CD4-positive, alpha-beta T cell treated with Interleukin-17A for 4 hours (primary cell): ENCODE results near the gene C3.
"Not testable (repeated sequence)": the region's sequence is repeated elsewhere in the genome, so short reads cannot be mapped to it uniquely, and the experiment has no call there.

ENCODE experiments used
- DNase-seq: peaks from one replicate; pipeline ENCODE4 v3.0.0-alpha.2; 2020; ENCODE audit warnings: mixed read lengths

C3 gene

DNA sequence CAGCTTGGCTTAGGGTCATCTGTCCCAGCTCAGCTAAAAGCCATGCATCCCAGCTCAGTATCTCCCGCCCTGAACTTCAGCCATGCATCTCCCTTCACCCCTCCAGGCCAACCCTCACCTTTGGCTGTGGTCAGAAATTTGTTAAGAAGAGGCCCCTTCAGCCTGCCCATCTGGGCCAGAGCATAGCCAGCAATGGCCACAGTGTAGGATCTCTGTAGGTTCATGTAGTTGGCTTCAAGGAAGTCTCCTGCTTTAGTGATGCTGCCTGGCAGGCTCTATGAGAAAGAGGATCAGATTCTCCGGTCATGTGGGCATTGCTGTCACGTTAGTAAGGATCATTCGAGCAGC lies 33.8 kb downstream of the C3 start:
- no peak for DNase-seq

DNA sequence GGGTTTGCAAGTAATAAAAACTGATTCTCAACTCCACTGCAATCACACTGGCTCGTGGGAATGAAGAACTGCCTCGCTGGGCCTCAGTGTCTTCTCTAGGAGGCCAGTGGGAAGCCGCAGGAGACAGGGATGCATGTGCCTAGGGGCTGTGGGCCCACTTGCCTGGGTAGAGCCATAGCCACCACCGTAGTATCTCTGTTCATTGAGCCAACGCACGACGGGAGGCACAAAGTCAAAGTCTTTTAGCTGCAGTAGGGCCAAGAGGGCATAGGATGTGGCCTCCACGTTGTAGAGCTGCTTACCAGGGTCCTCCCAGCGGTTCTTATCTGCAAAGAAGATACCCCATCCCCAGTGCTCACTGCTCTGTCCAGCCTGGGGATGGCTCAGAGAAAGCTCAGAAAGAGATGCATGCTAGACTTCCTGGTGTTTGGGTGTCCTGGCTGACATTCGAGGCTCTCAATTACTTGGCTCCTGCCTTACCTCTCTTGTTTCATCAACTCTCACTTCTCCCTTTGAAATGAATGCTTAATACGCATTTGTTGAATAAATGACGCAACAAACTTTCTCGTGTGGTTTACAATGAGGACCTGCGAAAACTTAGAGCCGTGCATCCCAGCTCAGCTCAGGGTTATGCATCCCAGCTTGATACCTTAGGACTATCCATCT lies 34.4 kb downstream of the C3 start:
- no peak for DNase-seq

DNA sequence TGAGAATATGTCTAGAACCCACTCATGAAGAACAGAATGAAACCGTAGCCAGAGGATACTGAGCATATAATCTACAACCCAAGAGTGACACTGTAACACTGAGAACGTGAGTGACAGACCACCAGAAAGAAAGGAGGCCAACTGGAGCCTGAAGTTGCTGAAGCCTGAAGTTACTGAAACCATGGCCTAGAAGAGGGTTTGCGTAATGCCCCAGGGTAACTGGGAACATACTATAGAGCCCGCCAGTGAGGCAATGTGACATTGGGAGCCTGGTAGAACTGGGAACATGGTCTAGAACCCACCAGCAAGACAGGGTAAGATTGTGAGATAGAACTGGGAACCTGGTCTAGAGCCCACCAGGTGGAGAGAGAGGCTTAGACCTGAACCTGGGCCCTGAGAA lies 35.0 kb downstream of the C3 start:
- no peak for DNase-seq

DNA sequence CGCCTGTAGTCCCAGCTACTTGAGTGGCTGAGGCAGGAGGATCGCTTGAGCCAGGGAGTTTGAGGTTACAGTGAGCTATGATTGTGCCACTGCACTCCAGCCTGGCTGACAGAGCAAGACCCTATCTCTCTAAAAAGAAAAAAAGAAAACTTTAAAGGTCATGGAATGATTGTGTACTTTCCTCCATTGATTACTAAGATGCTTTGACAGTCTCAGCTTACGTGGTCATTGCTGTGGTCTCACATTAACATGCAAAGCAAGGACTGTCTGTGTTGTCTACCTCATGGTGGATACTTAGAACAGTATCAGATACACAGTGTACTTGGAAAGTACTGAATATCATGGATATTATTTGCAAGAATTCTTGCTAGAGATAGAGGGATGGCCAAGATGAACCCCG lies 36.5 kb downstream of the C3 start:
- DNase-seq = no peak

DNA sequence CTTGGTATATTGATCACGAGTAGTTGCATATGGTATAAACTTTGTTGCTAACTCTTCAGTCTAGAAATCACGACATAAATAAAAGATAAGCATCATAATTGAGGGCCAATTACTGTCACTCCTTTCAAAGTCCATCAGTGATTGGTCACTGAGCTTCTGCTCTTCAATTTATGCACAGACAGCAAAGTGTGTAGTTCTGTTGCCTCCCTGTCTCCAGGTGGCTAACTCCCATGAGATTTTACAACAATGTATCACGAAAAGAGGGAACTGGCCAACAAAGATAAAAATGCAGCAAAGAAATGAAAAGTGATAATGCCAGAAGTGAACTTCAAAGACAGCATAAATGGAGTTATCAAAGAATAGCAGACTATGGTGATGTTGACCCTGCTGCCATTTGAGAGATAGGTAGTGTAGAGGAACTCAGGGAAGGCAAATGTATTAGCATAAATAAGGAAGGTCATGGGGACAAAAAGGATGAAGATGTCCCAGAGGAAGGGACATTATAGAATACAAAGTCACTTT lies 37.8 kb downstream of the C3 start:
- no peak for DNase-seq

DNA sequence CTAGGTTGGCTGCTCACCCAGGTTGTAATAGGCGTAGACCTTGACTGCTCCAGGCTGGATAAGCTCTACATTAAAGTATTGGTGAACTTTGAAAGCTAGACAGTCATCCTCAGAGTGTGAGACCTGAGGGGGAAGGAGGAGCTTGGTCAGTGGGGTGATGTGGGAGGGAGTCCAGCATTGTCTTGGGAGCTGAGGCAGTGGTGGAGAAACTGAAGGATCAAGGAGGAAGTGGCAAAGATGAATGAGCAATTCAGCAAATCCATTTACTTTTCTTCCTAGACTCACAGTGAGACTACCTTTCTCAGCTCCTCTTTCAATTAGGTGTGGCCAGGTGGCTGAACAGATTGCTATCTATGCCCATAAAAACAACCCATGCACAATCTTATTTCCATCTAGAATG lies 40.3 kb downstream of the C3 start:
- no peak for DNase-seq

DNA sequence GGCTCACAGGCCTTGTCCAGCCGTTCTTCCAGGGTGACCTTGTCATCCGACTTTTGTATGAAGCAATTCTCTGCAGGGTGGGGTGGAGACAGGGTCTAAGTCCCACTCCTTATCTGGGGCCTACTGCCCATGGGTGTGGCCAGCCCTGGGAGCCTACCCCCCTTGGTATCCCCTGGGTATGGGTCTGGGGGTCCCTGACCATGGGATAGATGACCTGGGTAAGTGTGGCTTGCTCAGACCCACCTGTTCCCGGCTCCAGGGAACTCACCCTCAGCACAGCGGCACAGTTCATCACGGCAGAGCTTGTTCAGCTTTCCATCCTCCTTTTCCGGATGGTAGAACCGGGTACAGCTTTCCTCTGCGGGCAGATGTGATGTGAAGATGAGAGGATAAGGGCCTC lies 41.3 kb downstream of the C3 start:
- no peak for DNase-seq

DNA sequence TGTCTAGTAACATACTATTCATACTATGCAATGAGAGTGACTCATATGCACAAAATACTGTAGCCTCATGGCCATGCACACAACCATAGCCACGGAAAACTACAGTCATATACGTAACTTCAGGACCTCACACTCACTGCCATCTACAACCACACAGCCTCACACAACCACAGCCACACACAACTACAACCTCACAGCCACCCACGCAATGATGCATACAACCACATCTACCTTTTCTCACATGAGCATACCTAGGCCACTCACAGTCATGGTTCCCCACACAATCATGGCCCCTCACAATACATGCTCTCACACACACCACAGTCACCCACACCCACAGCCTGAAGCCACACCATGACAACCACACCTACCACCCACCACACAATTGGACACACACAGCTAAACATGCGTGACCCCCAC lies 41.8 kb downstream of the C3 start:
- no peak for DNase-seq

DNA sequence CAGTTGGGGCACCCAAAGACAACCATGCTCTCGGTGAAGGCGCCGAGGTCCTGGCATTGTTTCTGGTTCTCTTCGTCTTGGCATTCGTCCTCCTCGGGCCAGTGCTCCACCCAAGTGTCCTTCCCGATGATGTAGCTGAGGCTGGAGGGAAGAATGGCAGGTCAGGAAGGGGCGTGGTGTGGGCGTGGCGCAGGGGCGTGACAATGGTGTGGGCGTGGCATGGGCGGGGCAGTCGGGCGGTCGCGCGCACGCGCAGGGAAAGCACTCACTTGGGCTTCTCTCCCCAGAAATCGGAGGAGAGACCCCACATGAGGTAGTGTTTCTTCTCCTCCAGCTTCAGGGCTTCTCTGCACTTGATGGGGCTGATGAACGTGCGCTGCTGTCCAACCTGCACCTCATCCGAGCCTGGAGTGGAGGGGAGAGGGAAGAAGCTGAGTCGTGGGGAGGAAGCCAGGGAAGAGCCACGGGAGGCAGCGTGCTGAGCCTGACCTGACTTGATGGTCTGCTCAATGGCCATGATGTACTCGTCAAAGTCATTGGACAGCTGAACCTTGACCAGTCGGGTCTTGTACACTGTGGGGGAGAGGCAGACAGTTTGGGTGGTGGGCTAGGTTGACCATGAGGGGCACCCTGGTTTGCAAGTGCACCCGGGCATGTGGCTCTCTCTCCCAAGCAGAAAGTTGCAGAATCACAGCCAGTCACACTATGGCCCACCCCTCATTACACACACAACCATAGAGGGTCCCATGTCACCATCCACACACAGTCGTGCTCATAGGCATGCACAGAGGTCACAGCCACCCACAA lies 42.4 kb downstream of the C3 start:
- DNase-seq = peak; percentile 33

DNA sequence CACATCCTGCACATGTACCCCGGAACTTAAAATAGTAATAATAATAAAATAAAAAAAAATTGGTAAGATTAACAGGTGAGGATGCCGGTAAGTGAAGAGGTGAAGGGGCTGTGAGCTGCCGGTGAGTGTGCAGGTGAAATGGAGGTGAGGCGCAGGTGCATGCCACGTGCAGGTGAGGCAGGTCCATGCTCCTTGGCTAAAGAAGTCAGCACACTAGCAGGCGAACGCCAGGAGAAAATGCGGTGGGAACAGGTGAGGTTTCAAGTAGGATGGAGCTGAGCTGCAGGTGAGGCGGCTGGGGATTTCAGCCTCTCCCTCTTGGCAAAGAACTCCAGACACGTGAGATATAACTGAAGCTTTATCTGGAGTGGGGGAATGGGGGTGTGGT lies 43.0 kb downstream of the C3 start:
- no peak for DNase-seq

DNA sequence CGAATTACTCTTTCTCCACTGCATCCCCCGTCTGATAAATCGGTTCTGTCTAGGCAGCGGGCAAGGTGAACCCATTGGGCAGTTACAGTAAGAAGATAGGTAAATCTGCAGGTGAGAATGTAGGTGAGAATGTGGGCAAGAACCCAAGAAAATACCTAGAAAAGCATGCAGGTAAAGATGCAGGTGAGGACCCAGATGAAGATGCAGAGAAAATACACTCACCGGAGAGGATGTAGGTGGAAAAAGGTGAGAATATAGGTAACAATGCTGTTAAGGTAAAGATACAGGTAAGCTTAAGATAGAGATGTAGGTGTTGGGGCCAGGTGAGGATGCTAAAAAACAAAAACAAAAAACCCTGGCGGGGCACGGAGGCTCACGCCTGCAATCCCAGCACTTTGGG lies 44.2 kb downstream of the C3 start:
- no peak for DNase-seq

DNA sequence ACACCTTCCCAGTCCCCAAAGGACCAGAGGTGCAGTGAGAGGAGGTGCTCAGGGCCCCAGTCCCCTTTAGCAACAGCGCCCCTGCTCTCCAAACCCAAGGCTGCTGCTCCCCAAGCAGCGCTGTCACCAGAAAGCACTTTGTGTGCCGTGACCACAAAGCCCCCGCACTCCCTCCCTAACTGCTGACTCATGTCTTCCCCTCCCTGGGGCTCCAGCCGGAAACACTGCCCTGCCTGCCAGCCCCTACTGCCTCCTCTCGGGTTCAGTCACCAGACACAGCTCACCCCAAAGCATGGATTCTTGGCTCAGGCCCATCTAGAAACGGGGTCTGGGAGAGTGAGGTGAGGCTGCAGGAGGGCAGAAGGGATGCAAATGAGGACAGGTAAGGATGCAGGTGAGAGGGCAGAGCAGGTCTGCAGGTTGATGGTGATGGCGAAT lies 45.6 kb downstream of the C3 start:
- peak; percentile 88 for DNase-seq

DNA sequence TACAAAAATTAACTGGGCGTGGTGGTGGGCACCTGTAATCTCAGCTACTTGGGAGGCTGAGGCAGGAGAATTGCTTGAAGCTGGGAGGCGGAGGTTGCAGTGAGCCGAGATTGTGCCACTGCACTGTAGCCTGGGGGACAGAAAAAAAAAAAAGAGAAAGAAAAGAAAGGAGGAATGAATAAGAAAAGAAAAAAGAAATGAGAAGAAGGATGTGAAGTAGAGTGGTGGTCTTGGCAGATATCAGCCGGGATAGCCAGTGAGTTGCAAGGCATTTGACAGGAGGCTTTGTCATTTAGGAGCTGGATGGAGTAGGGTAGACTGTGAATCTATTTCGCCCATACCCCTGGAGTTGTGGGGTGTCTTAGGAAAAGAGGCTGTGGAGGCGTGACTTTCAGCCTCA lies 46.0 kb downstream of the C3 start:
- DNase-seq = not testable (repeated sequence)

DNA sequence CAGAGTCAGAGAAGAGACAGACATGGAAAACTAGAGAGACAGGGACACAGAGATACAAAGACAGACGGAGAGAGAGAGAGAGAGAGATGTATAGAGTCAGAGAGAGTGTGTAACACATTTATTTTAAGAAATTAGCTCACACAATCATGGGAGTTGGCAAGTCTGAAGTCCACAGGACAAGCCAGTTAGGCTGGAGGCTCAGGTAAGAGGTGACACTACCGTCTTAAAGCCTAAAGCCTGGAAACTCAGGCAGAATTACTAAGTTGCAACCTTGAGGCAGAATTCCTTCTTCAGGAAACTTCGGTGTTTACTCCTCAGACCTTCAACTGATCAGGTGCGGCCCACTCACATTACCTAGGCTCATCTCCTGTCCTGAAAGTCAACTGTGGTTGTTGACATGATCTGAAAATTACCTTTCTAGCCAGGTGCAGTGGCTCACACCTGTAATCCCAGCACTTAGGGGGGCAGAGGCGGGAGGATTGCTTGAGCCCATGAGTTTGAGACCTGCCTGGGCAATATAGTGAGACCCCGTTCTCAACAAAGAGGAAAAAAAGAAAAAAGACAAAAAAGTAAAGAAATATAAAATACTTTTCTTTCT lies 47.7 kb downstream of the C3 start:
- DNase-seq = no peak

DNA sequence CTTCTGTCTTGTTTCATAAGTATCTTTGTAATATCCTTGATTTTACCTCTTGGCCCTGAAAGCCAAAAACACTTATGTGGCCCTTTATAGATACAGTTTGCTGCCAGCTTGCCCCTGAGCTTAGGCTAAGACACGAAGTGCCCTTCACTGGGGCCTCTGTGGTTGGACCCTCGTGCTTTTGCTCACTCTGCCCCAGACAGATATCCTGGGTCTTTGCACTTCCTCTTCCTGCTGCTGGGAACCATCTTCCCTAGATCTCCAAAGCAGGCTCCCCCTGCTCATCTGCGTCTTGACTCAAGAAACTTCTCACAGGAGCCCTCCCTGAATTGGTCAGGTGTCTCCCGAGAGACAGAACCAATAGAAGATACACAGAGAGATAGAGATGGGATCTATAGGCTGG lies 48.5 kb downstream of the C3 start:
- DNase-seq = no peak

DNA sequence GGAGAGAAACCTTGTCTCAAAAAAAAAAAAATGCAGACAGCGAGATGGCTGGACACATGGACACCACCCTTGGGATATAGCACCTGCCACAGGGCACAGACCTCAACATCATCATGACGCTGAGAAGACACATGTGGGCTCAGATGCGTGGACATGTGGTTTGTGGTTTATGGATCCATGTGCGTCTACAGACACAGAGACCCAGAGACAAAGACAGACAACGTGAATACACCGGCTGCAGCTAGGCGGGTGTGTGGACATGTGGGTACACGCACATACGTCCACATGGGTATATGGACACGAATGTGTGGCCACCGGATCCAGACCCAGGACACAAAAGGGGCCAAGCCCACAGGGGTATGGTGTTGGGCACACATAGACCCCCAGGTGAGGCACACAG lies 51.8 kb downstream of the C3 start:
- DNase-seq = peak; percentile 23

DNA sequence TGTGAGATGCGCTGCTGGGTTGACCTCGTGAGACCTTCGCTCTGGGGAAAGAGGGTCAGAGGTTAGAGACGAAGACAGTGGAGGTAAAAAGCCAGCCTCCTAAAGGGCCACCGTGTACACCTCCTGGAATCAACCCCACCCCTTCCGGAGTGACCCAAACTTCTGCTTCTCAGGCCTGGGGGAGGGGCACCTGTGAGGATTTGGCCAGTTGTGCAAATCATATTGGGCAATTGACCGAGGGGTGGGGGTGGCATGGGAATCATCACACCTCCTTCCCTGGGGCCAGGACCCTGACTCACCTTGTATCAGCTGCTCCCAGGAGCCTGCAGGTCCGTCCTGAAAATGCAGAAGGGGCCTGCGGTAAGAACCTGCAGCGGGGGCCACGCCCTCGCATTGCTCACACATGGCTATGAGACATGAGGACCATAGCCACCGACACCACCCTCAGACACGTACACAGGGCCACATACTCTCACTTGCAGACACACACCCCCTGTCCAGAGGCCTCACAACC lies 53.3 kb downstream of the C3 start:
- peak; percentile 51 for DNase-seq

DNA sequence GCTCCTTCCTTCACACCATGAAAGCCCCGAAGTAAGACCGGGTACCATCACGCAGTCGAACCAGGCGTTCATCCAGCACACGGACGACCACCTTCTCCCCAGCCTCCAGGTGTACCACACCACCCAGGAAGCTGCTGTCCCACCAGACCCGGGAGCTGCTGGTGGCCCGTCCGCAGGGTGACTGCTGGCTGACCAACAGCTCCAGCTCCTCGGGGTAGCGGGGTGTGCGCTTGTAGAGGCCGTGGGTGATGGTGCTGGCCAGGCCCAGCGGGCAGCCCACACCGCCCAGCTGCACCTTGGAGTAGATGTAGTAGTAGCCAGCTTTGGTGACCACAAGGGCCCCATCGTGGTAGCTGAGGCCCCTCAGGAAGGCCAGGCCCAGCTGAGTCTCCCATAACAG lies 55.5 kb downstream of the C3 start:
- no peak for DNase-seq

DNA sequence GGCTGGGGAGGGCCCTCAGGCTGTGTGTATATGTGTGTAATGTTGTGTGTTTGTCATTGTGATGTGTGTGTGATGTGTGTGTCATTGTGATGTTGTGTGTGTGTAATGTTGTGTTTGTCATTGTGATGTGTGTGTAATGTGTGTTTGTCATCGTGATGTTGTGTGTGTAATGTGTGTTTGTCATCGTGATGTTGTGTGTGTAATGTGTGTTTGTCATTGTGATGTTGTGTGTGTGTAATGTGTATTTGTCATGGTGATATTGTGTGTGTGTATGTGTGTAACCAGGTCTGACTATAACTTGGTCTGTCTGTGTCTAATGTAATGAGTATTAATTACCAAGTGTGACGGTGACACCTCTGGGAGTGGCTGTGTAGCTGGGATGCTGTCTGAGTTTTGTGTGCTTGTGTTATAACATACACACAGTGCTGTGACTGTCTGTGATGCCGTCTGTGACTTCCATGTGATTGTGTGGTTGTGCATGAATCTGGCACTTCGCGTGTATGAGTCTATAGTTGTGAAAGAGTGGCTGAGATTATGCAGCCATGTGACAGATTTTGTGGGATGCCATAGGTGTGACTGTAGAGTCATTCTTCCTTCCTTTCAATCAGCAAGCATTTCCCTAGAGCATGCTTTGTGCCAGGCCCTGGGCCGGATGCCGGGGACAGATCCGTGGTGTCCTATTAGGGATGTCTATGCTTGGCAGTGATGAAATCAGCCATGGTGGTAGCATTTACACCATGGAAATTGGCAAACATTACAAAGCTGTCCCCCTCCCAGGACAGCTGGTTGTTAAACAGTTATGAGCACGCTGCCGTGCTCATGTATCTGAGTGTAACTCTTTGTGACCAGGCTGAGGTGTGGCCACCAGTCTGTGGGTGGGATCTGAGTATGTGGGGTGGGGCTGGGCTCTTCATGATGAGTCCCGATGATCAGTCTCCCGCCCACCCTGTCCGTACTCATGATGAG lies 56.9 kb downstream of the C3 start:
- DNase-seq = peak; percentile 36

DNA sequence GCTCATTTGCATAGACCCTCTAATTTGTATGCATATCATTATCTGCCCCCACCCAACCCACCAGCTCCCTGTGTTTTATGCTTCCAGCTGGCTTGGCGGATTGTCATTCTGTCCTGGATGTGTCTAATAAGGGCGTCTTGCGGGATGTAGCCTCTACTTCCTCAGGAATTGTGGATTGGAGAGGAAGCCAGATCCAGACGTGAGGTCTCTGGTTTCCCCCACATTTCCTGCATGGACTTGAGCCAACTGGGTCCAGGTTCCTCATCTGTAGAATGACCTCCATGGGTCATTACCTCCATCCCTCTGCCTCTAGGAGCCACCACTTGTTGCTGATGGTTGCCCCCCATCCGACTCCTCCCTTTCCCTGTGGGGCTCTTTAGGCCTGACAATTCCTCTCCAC lies 57.7 kb downstream of the C3 start:
- no peak for DNase-seq

DNA sequence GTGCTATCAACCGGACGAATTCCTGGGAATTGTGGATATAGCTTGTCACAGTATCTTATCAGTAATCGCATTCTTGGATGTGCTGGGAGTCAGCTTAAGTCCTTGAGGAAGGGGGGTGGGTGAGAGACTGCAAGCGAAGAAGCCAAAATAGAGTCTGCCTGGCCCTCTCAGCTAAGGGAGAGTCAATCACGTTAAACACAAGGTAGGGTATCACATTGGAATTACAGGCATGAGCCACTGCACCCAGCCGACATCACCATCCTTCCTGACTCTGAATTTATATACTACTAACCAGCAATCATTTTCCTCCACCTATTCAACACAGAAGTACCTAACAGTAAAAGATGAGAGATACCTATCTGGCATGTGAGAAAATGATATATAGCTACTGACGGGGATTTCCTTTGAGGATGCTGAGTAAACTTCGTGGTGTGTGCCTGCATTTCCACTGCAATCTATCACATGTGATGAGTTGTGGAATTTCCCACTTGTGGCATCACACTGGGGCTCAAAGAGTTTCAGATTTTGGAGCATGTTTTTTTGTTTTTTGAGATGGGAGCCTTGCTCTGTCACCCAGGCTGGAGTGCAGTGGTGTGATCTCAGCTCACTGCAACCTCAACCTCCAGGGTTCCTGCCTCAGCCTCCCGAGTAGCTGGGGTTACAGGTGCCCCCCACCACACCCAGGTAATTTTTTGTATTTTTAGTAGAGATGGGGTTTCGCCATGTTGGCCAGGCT lies 58.8 kb downstream of the C3 start:
- DNase-seq = peak; percentile 41

DNA sequence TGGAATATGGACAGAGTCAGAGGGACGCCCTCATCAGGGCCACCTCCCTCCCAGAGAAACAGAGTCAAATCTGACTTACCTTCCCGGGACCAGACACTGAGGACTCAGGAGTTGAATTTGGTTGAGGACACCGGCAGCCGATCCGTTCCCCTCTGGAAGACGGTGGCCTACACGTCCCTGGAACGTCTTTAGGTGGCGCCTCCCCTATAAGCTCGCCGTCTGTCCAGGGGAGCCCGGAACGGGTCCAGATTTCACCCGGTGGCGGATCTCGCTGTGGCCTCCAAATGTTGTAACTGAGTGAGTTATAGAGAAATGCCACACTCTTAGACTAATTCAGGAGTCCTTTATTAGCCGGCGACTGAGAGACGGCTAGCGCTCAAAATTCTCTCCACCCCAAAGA lies 59.5 kb downstream of the C3 start:
- no peak for DNase-seq
